ENCODE measurements around the gene ANKRD6. TPM values are rescaled to one million over a fixed set of nuclear protein-coding genes. Genes with fewer than 3 reads are reported as not detected.

The ANKRD6 gene
- polyA plus RNA-seq, 1 of the 3 experiments (the other 2 are of a cell fraction): 2.6 TPM

GRCh38 chr6:89416796-89417195, 16.2 kb upstream of the ANKRD6 start:
- Histone ChIP-seq H2AFZ (ENCODE audit: low read depth) (no peak overlapping the region), H3K36me3 (replicated peaks in 1 of 2; ENCODE audit: control insufficient read depth in 1 of 2, insufficient read depth in 2 of 2, low read length in 1 of 2) (no peaks in the 10 kb centered on the region), H3K27me3 (ENCODE audit: insufficient read depth) (peaks cover 23% of the 10 kb centered on the region; the same call in 1 of the 2 replicates), H3K4me3 (ENCODE audit: low read depth in 2 of 2, low read length in 1 of 2) (no peak overlapping the region), H4K20me1 (ENCODE audit: insufficient read depth) (no peaks in the 10 kb centered on the region), H3K27ac (ENCODE audit: low read depth in 2 of 2, low read length in 1 of 2) (no peak overlapping the region), H3F3A (replicated peaks; ENCODE audit: insufficient read depth) (no peaks in the 10 kb centered on the region), H3K9me3 (no peaks in the 10 kb centered on the region), H3K4me1 (ENCODE audit: control insufficient read depth in 1 of 2, insufficient read depth in 2 of 2, low read depth in 1 of 2, low read length in 1 of 2) (peaks cover 0 to 9% of the 10 kb centered on the region in 2 experiments; a peak in 1 of 4 replicates), H3K9me2 (no peaks in the 10 kb centered on the region), H3K79me2 (ENCODE audit: insufficient read depth) (no peaks in the 10 kb centered on the region), H3K4me2 (no peak overlapping the region), H3K9ac (no peak overlapping the region)
- no peak for DNase-seq
- ChIA-PET POLR2A (no interaction called here), CTCF (interaction anchor here (1.2 to 10.6 kb wide), 3 partner anchors 15 to 48 kb away, joined by 4 to 70 read pairs (median 34); no protein-coding TSS in a partner anchor)
- TF ChIP-seq REST (IDR thresholded peaks at IDR 0.05; ENCODE audit: low read depth, low read length) (no peak), RCOR1 (IDR thresholded peaks at IDR 0.05; ENCODE audit: low read length) (no peak), TEAD4 (IDR thresholded peaks at IDR 0.05; ENCODE audit: borderline replicate concordance, insufficient read depth) (no peak), ZBTB33 (IDR thresholded peaks at IDR 0.05; ENCODE audit: borderline replicate concordance, low read depth) (no peak), YY1 (IDR thresholded peaks at IDR 0.05; ENCODE audit: low read depth) (no peak), SIN3A (IDR thresholded peaks at IDR 0.05; ENCODE audit: borderline replicate concordance, low read depth, low read length) (no peak), NFIC (IDR thresholded peaks at IDR 0.05; ENCODE audit: borderline replicate concordance) (no peak), EZH2phosphoT487 (IDR thresholded peaks at IDR 0.05; ENCODE audit: borderline replicate concordance, low read depth) (no peak), MAX (IDR thresholded peaks at IDR 0.05; ENCODE audit: low read depth) (no peak), MEF2A (IDR thresholded peaks at IDR 0.05; ENCODE audit: borderline replicate concordance, low read depth) (no peak), CHD2 (IDR thresholded peaks at IDR 0.05; ENCODE audit: low read length, partially characterized antibody) (no peak), NRF1 (IDR thresholded peaks at IDR 0.05; ENCODE audit: low read depth, low read length) (no peak), EP300 (IDR thresholded peaks at IDR 0.05; ENCODE audit: borderline replicate concordance in 1 of 2, low read depth in 1 of 2, low read length in 1 of 2) (no peak), FOSL2 (IDR thresholded peaks at IDR 0.05; ENCODE audit: borderline replicate concordance, low read depth) (no peak), GATA2 (CRISPR knock-in tag; IDR thresholded peaks at IDR 0.05) (no peak), ELF1 (IDR thresholded peaks at IDR 0.05) (no peak), RXRA (IDR thresholded peaks at IDR 0.05; ENCODE audit: borderline replicate concordance, low read depth) (no peak)
- 71% methylated on average over 1 of the region's 1 CpG for WGBS (ENCODE audit: low lambda C conversion rate)
